Adrenal gland (tissue), 5 donors: ENCODE data around the gene USF3.

Experiments used
- CTCF ChIP-seq, 6 experiments: fragments of 450-650 bp in 4 of 6; fragments of 200-600 bp in 2 of 6; sonication (generic) in 1 of 6; IDR thresholded peaks; 1 replicate in 5 of 6; 2 replicates in 1 of 6; pipeline versions ENCODE4 v1.5.1 to v1.8.0; 2016 to 2021; ENCODE audit warnings: antibody characterized with exemption in 6 of 6, mild to moderate bottlenecking in 2 of 6, moderate library complexity in 1 of 6
- POLR2A ChIP-seq, 2 donors: fragments of 450-650 bp; IDR thresholded peaks; one replicate each; pipeline ENCODE4 v1.6.1; 2017; ENCODE audit warnings: antibody characterized with exemption in 2 of 2, mild to moderate bottlenecking in 2 of 2, moderate library complexity in 1 of 2
- donor health status: DM: no; HTN: no; CAD: no.

GRCh38 chr3:113617726-113618125, 78.7 kb downstream of the USF3 start:
- TF ChIP-seq POLR2A (IDR thresholded peaks at IDR 0.05), result no peak
- no peak for TF ChIP-seq CTCF (IDR thresholded peaks at IDR 0.05)
